Spleen (tissue), 11 donors: Measurements from ENCODE around the gene TOP2B. TPM values are rescaled to one million over a fixed set of nuclear protein-coding genes. Genes with fewer than 3 reads are reported as not detected.

ENCODE experiments used
- DNase-seq: peaks from one replicate; pipeline ENCODE4 v3.0.0-alpha.2; 2020
- H3K27ac ChIP-seq, 8 donors: fragments of 200-600 bp; sonication (generic) in 7 of 8; 1 replicate in 4 of 8; 2 replicates in 4 of 8; pipeline versions ENCODE4 v1.5.0 to v1.8.0; 2016 to 2021; ENCODE audit warnings: inconsistent platforms in 4 of 8, mild to moderate bottlenecking in 4 of 8, moderate library complexity in 1 of 8
- H3K27me3 ChIP-seq, 7 donors: fragments of 200-600 bp; sonication (generic) in 6 of 7; replicated peaks in 1 of 7; 1 replicate in 4 of 7; 2 replicates in 3 of 7; pipeline versions ENCODE4 v1.5.0 to v1.8.0; 2016 to 2021; ENCODE audit warnings: inconsistent platforms in 3 of 7, mild to moderate bottlenecking in 1 of 7
- H3K36me3 ChIP-seq, 6 donors: fragments of 200-600 bp; sonication (generic) in 5 of 6; 1 replicate in 4 of 6; 2 replicates in 2 of 6; pipeline versions ENCODE4 v1.5.0 to v1.8.0; 2016 to 2021; ENCODE audit warnings: inconsistent platforms in 2 of 6
- H3K4me1 ChIP-seq, 6 donors: fragments of 200-600 bp; sonication (generic) in 5 of 6; 1 replicate in 3 of 6; 2 replicates in 3 of 6; pipeline versions ENCODE4 v1.5.0 to v1.8.0; 2016 to 2021; ENCODE audit warnings: inconsistent platforms in 3 of 6
- H3K4me3 ChIP-seq, 8 donors: fragments of 200-600 bp; sonication (generic) in 7 of 8; 1 replicate in 4 of 8; 2 replicates in 4 of 8; pipeline versions ENCODE4 v1.5.0 to v1.8.0; 2016 to 2021; ENCODE audit warnings: inconsistent platforms in 4 of 8, mild to moderate bottlenecking in 4 of 8, moderate library complexity in 2 of 8
- H3K9me3 ChIP-seq, 8 donors: fragments of 200-600 bp; sonication (generic) in 7 of 8; 1 replicate in 4 of 8; 2 replicates in 4 of 8; pipeline versions ENCODE4 v1.5.0 to v1.8.0; 2016 to 2021; ENCODE audit warnings: inconsistent platforms in 4 of 8
- POLR2A ChIP-seq, 3 donors: fragments of 450-650 bp; IDR thresholded peaks; one replicate each; pipeline ENCODE4 v1.5.1; 2017; ENCODE audit warnings: antibody characterized with exemption in 3 of 3, mild to moderate bottlenecking in 1 of 3
- POLR2AphosphoS5 ChIP-seq, 3 donors: sonication (generic); formaldehyde crosslinking; IDR thresholded peaks; one replicate each; pipeline ENCODE4 v1.5.1; 2017; ENCODE audit warnings: antibody characterized with exemption in 3 of 3
- WGBS, 5 donors: extraction: QIAGEN DNeasy Blood & Tissue Kit in 3 of 5; methylation state at CpG; one replicate each; pipeline versions ENCODE4 v1.1.5 to v1.1.7; 2013 to 2018; 5-methylcytosine and 5-hydroxymethylcytosine counted together
- intact Hi-C: fragments of 100-400 bp; cut with DNase I; formaldehyde crosslinking; loops from one replicate; pipeline ENCODE4 v1.15.0; 2023; ENCODE audit warnings: low total_unique reads
- polyA plus RNA-seq, 3 donors: library from polyadenylated mRNA; stranded (reverse); fragments of 200-250 nt; gene quantifications; one replicate each; pipeline ENCODE4 v1.2.1, GENCODE V29; 2013
- total RNA-seq, 7 donors: library from RNA; depleted of rRNA in 3 of 7; stranded (reverse); fragments of >200 nt in 3 of 7; fragmentation: NEBNext Ultra II Directional in 4 of 7; extraction: Animal tissue kit (Norgen Biotek cat#: 25700) in 4 of 7; gene quantifications; one replicate each; pipeline versions ENCODE4 v1.1.0 to v1.2.1, GENCODE V29; 2016 to 2021
- TF ChIP-seq, protein P1 (sequence below), 11 experiments: fragments of 200-600 bp in 7 of 11; fragments of 450-650 bp in 4 of 11; sonication (generic) in 4 of 11; IDR thresholded peaks in 8 of 11; conservative IDR thresholded peaks in 3 of 11; 1 replicate in 7 of 11; 2 replicates in 4 of 11; pipeline versions ENCODE4 v1.4.0 to v1.8.0; 2016 to 2021; ENCODE audit warnings: antibody characterized with exemption in 11 of 11, inconsistent platforms in 4 of 11, mild to moderate bottlenecking in 1 of 11
- donor health status: healthy with polysubstance abuse.
- donor health status: DM: no; HTN: no; CAD: no; lungs with moderate emphysema.
- donor health status: DM: no; HTN: no; CAD: no.
- donor health status: Bipolar disorder and iron deficiency.
- donor health status: healthy.
- donor health status: DM: no; HTN: no; CAD: no.
- donor health status: DM: yes; HTN: yes; CAD: no.

The TOP2B gene
- total and polyA plus RNA-seq, 10 donors: 56.2 to 135 (median 118) TPM

DNA sequence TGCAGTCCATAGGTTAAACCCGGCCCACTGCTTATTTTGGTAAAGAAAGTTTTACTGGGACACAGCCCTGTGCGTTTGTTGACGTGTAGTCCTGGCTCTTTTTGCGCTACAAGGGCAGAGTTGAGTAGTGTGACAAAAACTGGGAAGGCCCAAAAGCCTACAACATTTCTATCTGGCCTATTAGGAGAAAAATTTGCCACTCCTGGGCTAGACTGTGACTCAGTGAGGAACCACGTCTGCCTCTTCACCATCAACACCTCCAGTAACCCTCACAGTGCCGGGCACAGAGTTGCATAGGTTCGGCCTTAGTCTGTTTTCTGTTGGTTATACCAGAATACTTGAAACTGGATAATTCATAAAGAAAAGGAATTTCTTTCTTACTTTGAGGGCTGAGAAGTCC lies 110.3 kb downstream of the TOP2B start:
- Histone ChIP-seq H3K36me3 (no peaks in the 10 kb centered on the region), H3K4me3 (no peak overlapping the region), H3K27ac (no peak overlapping the region), H3K4me1 (peaks cover 0 to 11% (median 3%) of the 10 kb centered on the region in 6 donors), H3K27me3 (peaks cover 0 to 5% (median 0%) of the 10 kb centered on the region in 7 donors), H3K9me3 (no peaks in the 10 kb centered on the region)
- no peak for DNase-seq
- WGBS, 5 donors: 90 to 97% (median 93%) methylated on average over 7 of the region's 7 CpGs
- intact Hi-C loops: no loop called here
- no peak for TF ChIP-seq POLR2A (IDR thresholded peaks at IDR 0.05)
- TF ChIP-seq, protein P1, sequence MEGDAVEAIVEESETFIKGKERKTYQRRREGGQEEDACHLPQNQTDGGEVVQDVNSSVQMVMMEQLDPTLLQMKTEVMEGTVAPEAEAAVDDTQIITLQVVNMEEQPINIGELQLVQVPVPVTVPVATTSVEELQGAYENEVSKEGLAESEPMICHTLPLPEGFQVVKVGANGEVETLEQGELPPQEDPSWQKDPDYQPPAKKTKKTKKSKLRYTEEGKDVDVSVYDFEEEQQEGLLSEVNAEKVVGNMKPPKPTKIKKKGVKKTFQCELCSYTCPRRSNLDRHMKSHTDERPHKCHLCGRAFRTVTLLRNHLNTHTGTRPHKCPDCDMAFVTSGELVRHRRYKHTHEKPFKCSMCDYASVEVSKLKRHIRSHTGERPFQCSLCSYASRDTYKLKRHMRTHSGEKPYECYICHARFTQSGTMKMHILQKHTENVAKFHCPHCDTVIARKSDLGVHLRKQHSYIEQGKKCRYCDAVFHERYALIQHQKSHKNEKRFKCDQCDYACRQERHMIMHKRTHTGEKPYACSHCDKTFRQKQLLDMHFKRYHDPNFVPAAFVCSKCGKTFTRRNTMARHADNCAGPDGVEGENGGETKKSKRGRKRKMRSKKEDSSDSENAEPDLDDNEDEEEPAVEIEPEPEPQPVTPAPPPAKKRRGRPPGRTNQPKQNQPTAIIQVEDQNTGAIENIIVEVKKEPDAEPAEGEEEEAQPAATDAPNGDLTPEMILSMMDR (IDR thresholded peaks at IDR 0.05 in 8 of 11, conservative IDR thresholded peaks at IDR 0.05 in 3 of 11): no peak
- no peak for TF ChIP-seq POLR2AphosphoS5 (IDR thresholded peaks at IDR 0.05)

DNA sequence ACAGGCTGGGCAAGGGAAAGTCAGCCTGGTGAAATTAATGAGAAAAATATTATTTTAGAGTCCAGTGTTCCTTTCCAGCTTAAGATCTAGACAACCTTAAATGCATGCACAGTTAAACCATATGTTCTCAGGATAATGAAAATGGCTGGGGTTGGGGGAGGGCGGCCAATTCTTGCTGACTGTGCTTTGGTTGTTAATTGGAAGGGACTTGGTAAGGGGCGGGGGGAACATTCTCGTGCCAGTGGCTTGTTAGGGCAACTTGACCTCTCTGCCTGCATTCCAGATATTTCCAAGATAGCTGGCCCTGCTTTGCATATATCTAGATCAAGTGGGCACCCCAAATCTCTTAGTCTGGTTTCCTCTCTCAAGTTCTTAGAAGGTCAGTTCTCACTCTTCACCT lies 112.5 kb downstream of the TOP2B start:
- no peak for DNase-seq
- H3K9me3 ChIP-seq: no peaks in the 10 kb centered on the region
- intact Hi-C loops: no loop called here
- no peak overlapping the region for H3K27ac ChIP-seq
- H3K27me3 ChIP-seq: no peaks in the 10 kb centered on the region
- H3K36me3 ChIP-seq: no peaks in the 10 kb centered on the region
- 85 to 94% (median 91%) methylated on average over 3 of the region's 3 CpGs for WGBS, 5 donors
- TF ChIP-seq, protein P1 (IDR thresholded peaks at IDR 0.05 in 8 of 11, conservative IDR thresholded peaks at IDR 0.05 in 3 of 11): no peak
- TF ChIP-seq POLR2A (IDR thresholded peaks at IDR 0.05): no peak
- no peak for TF ChIP-seq POLR2AphosphoS5 (IDR thresholded peaks at IDR 0.05)
- H3K4me1 ChIP-seq: peaks cover 0 to 11% (median 0%) of the 10 kb centered on the region in 6 donors
- no peak overlapping the region for H3K4me3 ChIP-seq

GRCh38 chr3:25548836-25549235 lies 115.9 kb downstream of the TOP2B start:
- H3K36me3 ChIP-seq: no peaks in the 10 kb centered on the region
- intact Hi-C loops: no loop called here
- no peak overlapping the region for H3K4me3 ChIP-seq
- no peaks in the 10 kb centered on the region for H3K4me1 ChIP-seq
- TF ChIP-seq POLR2A (IDR thresholded peaks at IDR 0.05) (no peak), POLR2AphosphoS5 (IDR thresholded peaks at IDR 0.05) (no peak)
- TF ChIP-seq, protein P1 (IDR thresholded peaks at IDR 0.05 in 8 of 11, conservative IDR thresholded peaks at IDR 0.05 in 3 of 11): no peak
- H3K27me3 ChIP-seq: no peaks in the 10 kb centered on the region
- no peak overlapping the region for H3K27ac ChIP-seq
- DNase-seq: no peak
- 60 to 88% (median 78%) methylated on average over 2 of the region's 2 CpGs for WGBS, 5 donors
- no peaks in the 10 kb centered on the region for H3K9me3 ChIP-seq

GRCh38 chr3:25547943-25548674 lies 116.6 kb downstream of the TOP2B start:
- Histone ChIP-seq H3K4me1 (no peaks in the 10 kb centered on the region), H3K27ac (no peak overlapping the region), H3K4me3 (no peak overlapping the region), H3K27me3 (no peaks in the 10 kb centered on the region), H3K9me3 (no peaks in the 10 kb centered on the region), H3K36me3 (no peaks in the 10 kb centered on the region)
- no peak for DNase-seq
- WGBS, 5 donors: 48 to 61% (median 59%) methylated on average over 1 of the region's 1 CpG
- intact Hi-C loops: no loop called here
- TF ChIP-seq POLR2A (IDR thresholded peaks at IDR 0.05) (no peak), POLR2AphosphoS5 (IDR thresholded peaks at IDR 0.05) (no peak)
- TF ChIP-seq, protein P1 (IDR thresholded peaks at IDR 0.05 in 8 of 11, conservative IDR thresholded peaks at IDR 0.05 in 3 of 11): no peak
